Stomach (tissue), 9 donors: ENCODE measurements around the gene ATP6V1G3. TPM values are rescaled to one million over a fixed set of nuclear protein-coding genes. Genes with fewer than 3 reads are reported as not detected.
"Not testable (repeated sequence)": the region's sequence is repeated elsewhere in the genome, so short reads cannot be mapped to it uniquely, and the experiment has no call there.

Experiments
- DNase-seq, 2 donors: peaks; one replicate each; pipeline versions ENCODE4 v3.0.0 to v3.0.0-alpha.2; 2013 to 2019
- H3K27ac ChIP-seq, 5 donors: fragments of 200-600 bp in 4 of 5; sonication (generic) in 4 of 5; one replicate each; pipeline ENCODE4 v1.5.1; 2013 to 2019; ENCODE audit warnings: mild to moderate bottlenecking in 1 of 5, moderate library complexity in 1 of 5
- H3K27me3 ChIP-seq, 3 donors: fragments of 200-600 bp; sonication (generic); one replicate each; pipeline ENCODE4 v1.5.1; 2017 to 2019; ENCODE audit warnings: mixed run types in 1 of 3
- H3K36me3 ChIP-seq, 4 donors: fragments of 200-600 bp; sonication (generic); 1 replicate in 3 of 4; 2 replicates in 1 of 4; pipeline ENCODE4 v1.5.1; 2016 to 2019
- H3K4me1 ChIP-seq, 4 donors: fragments of 200-600 bp; sonication (generic); one replicate each; pipeline ENCODE4 v1.5.1; 2016 to 2019
- H3K4me3 ChIP-seq, 4 donors: fragments of 200-600 bp; sonication (generic) in 3 of 4; one replicate each; pipeline ENCODE4 v1.5.1; 2016 to 2019; ENCODE audit warnings: mild to moderate bottlenecking in 1 of 4
- H3K9me3 ChIP-seq, 4 donors: fragments of 200-600 bp; sonication (generic); one replicate each; pipeline ENCODE4 v1.5.1; 2016 to 2019
- CTCF ChIP-seq, 7 experiments: fragments of 450-650 bp in 4 of 7; fragments of 200-600 bp in 3 of 7; sonication (generic) in 3 of 7; IDR thresholded peaks; one replicate each; pipeline ENCODE4 v1.5.1; 2016 to 2019; ENCODE audit warnings: antibody characterized with exemption in 7 of 7, control low read depth in 2 of 7, mild to moderate bottlenecking in 1 of 7
- EP300 ChIP-seq: sonication (generic); formaldehyde crosslinking; IDR thresholded peaks from one replicate; pipeline ENCODE4 v1.6.1; 2017; ENCODE audit warnings: antibody characterized with exemption
- POLR2A ChIP-seq, 4 donors: fragments of 450-650 bp; IDR thresholded peaks; one replicate each; pipeline ENCODE4 v1.6.1; 2016; ENCODE audit warnings: antibody characterized with exemption in 4 of 4, control low read depth in 2 of 4, mild to moderate bottlenecking in 1 of 4, moderate library complexity in 1 of 4
- POLR2AphosphoS5 ChIP-seq, 3 donors: sonication (generic); formaldehyde crosslinking; IDR thresholded peaks; one replicate each; pipeline ENCODE4 v1.6.1; 2016; ENCODE audit warnings: antibody characterized with exemption in 3 of 3
- WGBS, 5 donors: extraction: QIAGEN DNeasy Blood & Tissue Kit in 3 of 5; methylation state at CpG; one replicate each; pipeline versions ENCODE4 v1.1.5 to v1.1.7; 2013 to 2018; 5-methylcytosine and 5-hydroxymethylcytosine counted together
- intact Hi-C: fragments of 100-400 bp; cut with DNase I; formaldehyde crosslinking; loops from one replicate; pipeline ENCODE4 v1.15.1; 2023; ENCODE audit warnings: low total_unique reads
- polyA plus RNA-seq, 3 donors: library from polyadenylated mRNA; stranded (reverse); fragments of 200-250 nt; gene quantifications; one replicate each; pipeline ENCODE4 v1.2.3, GENCODE V29; 2013
- total RNA-seq, 5 donors: library from RNA; depleted of rRNA; stranded (reverse); fragments of >200 nt; gene quantifications; one replicate each; pipeline versions ENCODE4 v1.1.0 to v1.2.3, GENCODE V29; 2014 to 2016
- donor health status: healthy with polysubstance abuse.
- donor health status: Bipolar disorder and iron deficiency.
- donor health status: healthy.

ATP6V1G3 gene
- total and polyA plus RNA-seq, 8 donors: not detected

DNA sequence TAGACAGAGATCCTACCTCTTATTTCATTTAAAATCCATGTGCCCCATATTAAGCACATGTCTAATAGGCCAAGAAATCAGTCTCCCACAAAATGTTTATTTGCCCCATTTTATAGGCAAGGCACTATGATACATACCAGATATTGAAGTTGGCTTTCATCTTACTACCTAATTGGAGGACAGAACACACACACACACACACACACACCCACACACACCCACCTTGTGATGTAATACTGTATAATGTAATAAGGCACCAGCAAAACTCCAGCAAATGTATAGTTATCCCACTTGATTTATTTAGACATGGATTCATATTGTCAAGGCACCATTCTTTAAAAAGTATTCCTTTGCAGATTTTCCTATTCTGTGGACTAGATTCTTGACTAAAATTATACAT, 56.8 kb downstream of the ATP6V1G3 start:
- no peaks in the 10 kb centered on the region for H3K9me3 ChIP-seq
- TF ChIP-seq POLR2AphosphoS5 (IDR thresholded peaks at IDR 0.05) (no peak), POLR2A (IDR thresholded peaks at IDR 0.05) (no peak), CTCF (IDR thresholded peaks at IDR 0.05) (no peak), EP300 (no peak)

DNA sequence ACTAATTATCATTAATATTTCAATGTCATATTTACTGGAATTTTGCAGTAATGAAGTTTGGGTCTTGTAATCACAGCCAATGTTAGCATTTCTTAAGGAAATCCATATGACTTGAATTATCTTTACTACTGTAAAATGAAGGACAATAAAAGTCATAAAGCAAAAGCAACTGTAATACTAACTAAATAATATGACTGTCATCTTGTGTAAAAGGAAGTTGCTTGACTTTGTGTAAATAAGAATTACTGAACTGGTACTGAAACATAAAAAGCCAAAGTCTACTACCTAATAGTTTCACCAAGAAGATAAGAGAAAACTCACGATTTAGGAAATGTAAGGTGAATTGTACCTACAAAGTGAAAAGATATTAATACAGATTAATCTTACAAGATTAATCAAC, 57.5 kb downstream of the ATP6V1G3 start:
- Histone ChIP-seq H3K4me1 (no peaks in the 10 kb centered on the region), H3K36me3 (no peaks in the 10 kb centered on the region), H3K9me3 (no peaks in the 10 kb centered on the region), H3K4me3 (no peak overlapping the region), H3K27ac (no peak overlapping the region), H3K27me3 (no peaks in the 10 kb centered on the region)
- 49 to 72% (median 56%) methylated on average over 1 of the region's 1 CpG for WGBS, 5 donors
- DNase-seq: no peak
- intact Hi-C loops: no loop called here
- TF ChIP-seq POLR2AphosphoS5 (IDR thresholded peaks at IDR 0.05): no peak
- TF ChIP-seq CTCF (IDR thresholded peaks at IDR 0.05): no peak
- TF ChIP-seq POLR2A (IDR thresholded peaks at IDR 0.05): no peak
- no peak for TF ChIP-seq EP300

More for the DNA sequence above, 56.8 kb downstream of the ATP6V1G3 start:
- no peak for DNase-seq
- H3K27me3 ChIP-seq: no peaks in the 10 kb centered on the region
- intact Hi-C loops: no loop called here
- H3K4me3 ChIP-seq: no peak overlapping the region
- no peaks in the 10 kb centered on the region for H3K36me3 ChIP-seq
- H3K4me1 ChIP-seq: no peaks in the 10 kb centered on the region
- H3K27ac ChIP-seq: no peak overlapping the region

GRCh38 chr1:198481661-198482060, 58.8 kb downstream of the ATP6V1G3 start:
- Histone ChIP-seq H3K27me3 (no peaks in the 10 kb centered on the region), H3K4me3 (no peak overlapping the region), H3K36me3 (no peaks in the 10 kb centered on the region), H3K4me1 (no peaks in the 10 kb centered on the region), H3K9me3 (no peaks in the 10 kb centered on the region), H3K27ac (no peak overlapping the region)
- DNase-seq: no peak
- intact Hi-C loops: no loop called here
- WGBS, 5 donors: 62 to 74% (median 64%) methylated on average over 1 of the region's 1 CpG
- TF ChIP-seq POLR2A (IDR thresholded peaks at IDR 0.05) (no peak), EP300 (no peak), CTCF (IDR thresholded peaks at IDR 0.05) (no peak)

GRCh38 chr1:198480876-198481275, 59.6 kb downstream of the ATP6V1G3 start:
- Histone ChIP-seq H3K4me1 (no peaks in the 10 kb centered on the region), H3K27me3 (no peaks in the 10 kb centered on the region), H3K9me3 (no peaks in the 10 kb centered on the region), H3K36me3 (no peaks in the 10 kb centered on the region), H3K4me3 (no peak overlapping the region), H3K27ac (no peak overlapping the region)
- intact Hi-C loops: no loop called here
- WGBS, 5 donors: 47 to 69% (median 65%) methylated on average over 2 of the region's 2 CpGs
- DNase-seq: no peak
- TF ChIP-seq POLR2AphosphoS5 (IDR thresholded peaks at IDR 0.05) (no peak), CTCF (IDR thresholded peaks at IDR 0.05) (no peak), EP300 (no peak), POLR2A (IDR thresholded peaks at IDR 0.05) (no peak)

DNA sequence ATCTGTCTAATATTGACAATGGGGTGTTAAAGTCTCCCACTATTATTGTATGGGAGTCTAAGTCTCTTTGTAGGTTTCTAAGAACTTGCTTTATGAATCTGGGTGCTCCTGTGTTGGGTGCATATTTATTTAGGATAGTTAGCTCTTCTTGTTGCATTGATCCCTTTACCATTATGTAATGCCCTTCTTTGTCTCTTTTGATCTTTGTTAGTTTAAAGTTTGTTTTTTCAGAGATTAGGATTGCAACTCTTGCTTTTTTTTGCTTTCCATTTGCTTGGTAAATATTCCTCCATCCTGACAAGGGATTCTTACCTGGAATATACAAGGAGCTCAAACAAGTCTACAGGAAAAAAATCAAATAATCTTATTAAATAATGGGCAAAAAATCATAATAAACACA, 63.1 kb downstream of the ATP6V1G3 start:
- H3K27ac ChIP-seq, H3K36me3 ChIP-seq, intact Hi-C loops, DNase-seq, H3K9me3 ChIP-seq, H3K4me1 ChIP-seq, H3K4me3 ChIP-seq, H3K27me3 ChIP-seq: not testable (repeated sequence)

Other genes starting within 250 kb of the ATP6V1G3 start
- 10 to 100 TPM in 4 of 5 donors, under 1 TPM in 1; 0.58 to 50.9 (median 25.4) TPM for gene PTPRC, start 98.4 kb upstream of the ATP6V1G3 start, total RNA-seq
- 1 to 10 TPM; 2.8 to 5.3 (median 3.0) TPM for gene PTPRC, start 98.4 kb upstream of the ATP6V1G3 start, polyA plus RNA-seq